Lower leg skin (tissue), 4 donors: ENCODE data around the gene FAM107A. TPM values are rescaled to one million over a fixed set of nuclear protein-coding genes. Genes with fewer than 3 reads are reported as not detected.

ENCODE experiments used
- DNase-seq, 2 donors: peaks; one replicate each; pipeline ENCODE4 v3.0.0-alpha.2; 2019; ENCODE audit warnings: low spot score in 2 of 2
- H3K4me3 ChIP-seq: fragments of 200-600 bp; sonication (generic); 2 replicates; pipeline ENCODE4 v1.5.1; 2017; ENCODE audit warnings: mild to moderate bottlenecking, low read depth; ENCODE audit not compliant: poor library complexity, severe bottlenecking
- CTCF ChIP-seq, 3 donors: fragments of 450-650 bp; IDR thresholded peaks; one replicate each; pipeline ENCODE4 v1.5.1; 2016; ENCODE audit warnings: antibody characterized with exemption in 3 of 3, mild to moderate bottlenecking in 3 of 3, moderate library complexity in 2 of 3
- POLR2A ChIP-seq, 2 donors: fragments of 450-650 bp; IDR thresholded peaks; one replicate each; pipeline ENCODE4 v1.6.1; 2016 to 2017; ENCODE audit warnings: antibody characterized with exemption in 2 of 2, mild to moderate bottlenecking in 1 of 2, moderate library complexity in 1 of 2
- WGBS, 2 donors: methylation state at CpG; one replicate each; pipeline ENCODE4 v1.1.5; 2018; 5-methylcytosine and 5-hydroxymethylcytosine counted together
- intact Hi-C: fragments of 100-400 bp; cut with DNase I; formaldehyde crosslinking; loops from one replicate; pipeline ENCODE4 v1.15.0; 2023; ENCODE audit warnings: low total_unique reads
- total RNA-seq, 4 donors: library from RNA; depleted of rRNA; stranded (reverse); fragments of >200 nt; gene quantifications; one replicate each; pipeline ENCODE4 v1.1.0, GENCODE V29; 2016

The FAM107A gene
- total RNA-seq, 4 donors from 2014 or later: 9.2 to 52.5 (median 16.9) TPM

GRCh38 chr3:58573640-58574039 lies 3.6 kb downstream of the FAM107A start:
- intact Hi-C loops: no loop called here
- no peak for DNase-seq
- WGBS, 2 donors: 31 to 38% methylated on average over 6 of the region's 6 CpGs
- TF ChIP-seq CTCF (IDR thresholded peaks at IDR 0.05): no peak
- TF ChIP-seq POLR2A (IDR thresholded peaks at IDR 0.05): no peak
- no peak overlapping the region for H3K4me3 ChIP-seq

GRCh38 chr3:58572634-58573230 lies 4.5 kb downstream of the FAM107A start:
- TF ChIP-seq POLR2A (IDR thresholded peaks at IDR 0.05) (no peak), CTCF (IDR thresholded peaks at IDR 0.05) (no peak)
- DNase-seq: no peak
- WGBS, 2 donors: 93 to 94% methylated on average over 7 of the region's 7 CpGs
- intact Hi-C loops: no loop called here
- no peak overlapping the region for H3K4me3 ChIP-seq

DNA sequence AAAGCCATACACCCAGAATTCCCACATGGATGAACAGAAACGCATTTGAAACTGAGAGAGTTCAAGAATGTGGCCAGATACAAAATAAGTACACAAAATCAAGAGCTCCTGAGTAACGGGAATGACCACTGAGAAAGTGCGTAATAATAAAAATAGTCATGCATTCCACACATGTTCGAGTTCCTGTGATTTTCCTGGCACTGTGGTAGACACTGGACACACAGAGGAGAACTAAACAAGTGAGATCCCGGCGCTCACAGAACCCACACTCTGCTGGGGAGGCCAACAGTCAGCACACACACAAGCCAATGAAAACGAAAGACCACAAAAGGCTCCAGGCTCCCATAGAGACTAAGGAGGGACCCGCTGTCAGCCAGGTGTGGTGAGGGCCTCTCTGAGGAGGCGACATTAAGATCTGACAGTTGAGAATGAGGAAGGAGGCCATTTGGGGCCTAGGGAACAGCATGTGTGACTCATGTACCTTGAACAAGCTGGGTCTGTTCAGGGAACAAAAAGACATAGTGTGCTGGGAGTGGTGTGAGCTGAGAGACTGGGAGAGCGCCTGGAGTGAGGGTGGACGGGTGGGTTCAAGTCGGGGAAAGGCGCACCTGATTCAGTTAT lies 5.1 kb downstream of the FAM107A start:
- H3K4me3 ChIP-seq: no peak overlapping the region
- intact Hi-C loops: no loop called here
- WGBS, 2 donors: 84 to 89% methylated on average over 13 of the region's 13 CpGs
- no peak for DNase-seq
- TF ChIP-seq POLR2A (IDR thresholded peaks at IDR 0.05) (no peak), CTCF (IDR thresholded peaks at IDR 0.05) (no peak)

GRCh38 chr3:58570851-58571250 lies 6.3 kb downstream of the FAM107A start:
- no peak overlapping the region for H3K4me3 ChIP-seq
- intact Hi-C loops: no loop called here
- WGBS, 2 donors: 91 to 93% methylated on average over 5 of the region's 5 CpGs

GRCh38 chr3:58569287-58570001 lies 7.7 kb downstream of the FAM107A start:
- TF ChIP-seq POLR2A (IDR thresholded peaks at IDR 0.05) (no peak), CTCF (IDR thresholded peaks at IDR 0.05) (no peak)
- H3K4me3 ChIP-seq: no peak overlapping the region
- WGBS, 2 donors: 89 to 90% methylated on average over 12 of the region's 12 CpGs
- intact Hi-C loops: loop anchor here (5.0 kb wide), 1 partner anchor 63 kb away; no protein-coding TSS in a partner anchor
- DNase-seq: peak in 1 of 2 donors; percentile 64

More at GRCh38 chr3:58570851-58571250, 6.3 kb downstream of the FAM107A start:
- DNase-seq: peak in 1 of 2 donors; percentile 82
- TF ChIP-seq POLR2A (IDR thresholded peaks at IDR 0.05): no peak
